ENCODE measurements around the gene LRRC15. TPM values are rescaled to one million over a fixed set of nuclear protein-coding genes. Genes with fewer than 3 reads are reported as not detected.

The LRRC15 gene
- polyA plus RNA-seq, 3 donors = not detected

- Histone ChIP-seq H3K36me3 (replicated peaks in 1 of 2; ENCODE audit: control insufficient read depth in 1 of 2, insufficient read depth in 2 of 2, low read length in 2 of 2) (no peaks in the 10 kb centered on the region), H3K4me3 (replicated peaks in 1 of 3; ENCODE audit: low read depth in 2 of 3, low read length in 3 of 3) (no peak overlapping the region), H3K9me3 (replicated peaks in 1 of 2; ENCODE audit: control insufficient read depth in 1 of 2, insufficient read depth in 1 of 2, low read length in 2 of 2) (no peaks in the 10 kb centered on the region), H2AFZ (ENCODE audit: insufficient read depth, low read depth, low read length, poor library complexity, severe bottlenecking) (no peak overlapping the region), H3K9ac (ENCODE audit: insufficient read depth, low read length, poor library complexity, severe bottlenecking) (no peak overlapping the region), H3K4me2 (replicated peaks; ENCODE audit: extremely low read depth, low read length, poor library complexity, severe bottlenecking) (no peak overlapping the region), H3K4me1 (ENCODE audit: control insufficient read depth in 1 of 2, insufficient read depth in 2 of 2, low read length in 2 of 2) (no peaks in the 10 kb centered on the region), H3K27ac (ENCODE audit: low read depth in 1 of 2, low read length in 2 of 2) (no peak overlapping the region), H4K20me1 (ENCODE audit: insufficient read depth, low read length) (no peaks in the 10 kb centered on the region), H3K79me2 (ENCODE audit: insufficient read depth, low read length) (no peaks in the 10 kb centered on the region), H3K27me3 (ENCODE audit: control insufficient read depth in 2 of 2, insufficient read depth in 2 of 2, low read length in 2 of 2) (no peaks in the 10 kb centered on the region)
- H3K4me3 Mint-ChIP-seq = no peak overlapping the region
- no peaks in the 10 kb centered on the region for H3K9me3 Mint-ChIP-seq
- intact Hi-C loops (cut with micrococcal nuclease) = no loop called here
- peaks cover 1 to 3% (median 2%) of the 10 kb centered on the region in 3 donors for H3K27me3 Mint-ChIP-seq (ENCODE audit: low read depth in 3 of 3)
- no peak overlapping the region for H3K27ac Mint-ChIP-seq
- H3K4me1 Mint-ChIP-seq = no peaks in the 10 kb centered on the region
- no peak for DNase-seq
- TF ChIP-seq, protein P1, sequence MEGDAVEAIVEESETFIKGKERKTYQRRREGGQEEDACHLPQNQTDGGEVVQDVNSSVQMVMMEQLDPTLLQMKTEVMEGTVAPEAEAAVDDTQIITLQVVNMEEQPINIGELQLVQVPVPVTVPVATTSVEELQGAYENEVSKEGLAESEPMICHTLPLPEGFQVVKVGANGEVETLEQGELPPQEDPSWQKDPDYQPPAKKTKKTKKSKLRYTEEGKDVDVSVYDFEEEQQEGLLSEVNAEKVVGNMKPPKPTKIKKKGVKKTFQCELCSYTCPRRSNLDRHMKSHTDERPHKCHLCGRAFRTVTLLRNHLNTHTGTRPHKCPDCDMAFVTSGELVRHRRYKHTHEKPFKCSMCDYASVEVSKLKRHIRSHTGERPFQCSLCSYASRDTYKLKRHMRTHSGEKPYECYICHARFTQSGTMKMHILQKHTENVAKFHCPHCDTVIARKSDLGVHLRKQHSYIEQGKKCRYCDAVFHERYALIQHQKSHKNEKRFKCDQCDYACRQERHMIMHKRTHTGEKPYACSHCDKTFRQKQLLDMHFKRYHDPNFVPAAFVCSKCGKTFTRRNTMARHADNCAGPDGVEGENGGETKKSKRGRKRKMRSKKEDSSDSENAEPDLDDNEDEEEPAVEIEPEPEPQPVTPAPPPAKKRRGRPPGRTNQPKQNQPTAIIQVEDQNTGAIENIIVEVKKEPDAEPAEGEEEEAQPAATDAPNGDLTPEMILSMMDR (IDR thresholded peaks at IDR 0.05) = no peak
- 96% methylated on average over 14 of the region's 14 CpGs for whole genome bisulfite sequencing (ENCODE audit: insufficient coverage)
- H3K36me3 Mint-ChIP-seq = no peaks in the 10 kb centered on the region
Measured at GRCh38 chr3:194351952-194352536, 17.5 kb downstream of the LRRC15 start.

DNA sequence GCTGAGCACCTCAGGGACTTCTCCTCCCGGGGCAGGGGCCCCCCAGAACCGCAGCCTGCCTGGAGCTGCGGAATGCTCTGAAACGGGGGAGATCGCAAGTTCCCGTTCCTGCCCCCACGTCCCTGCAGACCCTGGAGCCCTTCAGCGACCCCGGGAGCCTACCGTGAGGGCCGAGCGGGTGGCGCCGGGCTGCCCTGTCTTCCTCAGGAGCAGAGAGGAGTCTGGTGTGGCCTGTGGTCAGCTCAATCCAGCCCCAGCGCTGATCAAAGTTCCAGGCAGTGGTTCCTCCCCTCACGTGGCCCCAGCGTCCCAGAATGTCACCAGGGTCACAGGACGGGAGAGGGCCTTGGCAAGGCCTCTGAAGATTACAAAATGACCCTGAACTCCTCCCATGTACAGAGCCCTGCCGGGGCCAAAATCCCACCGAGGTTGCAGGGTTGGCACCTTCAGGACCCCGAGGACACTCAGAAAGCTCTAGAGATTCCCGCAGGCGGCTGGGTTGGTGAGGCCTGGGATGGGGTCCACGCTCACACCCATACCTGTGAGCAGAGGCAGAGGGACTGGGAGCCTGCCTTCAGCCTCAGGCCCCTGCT lies 18.4 kb downstream of the LRRC15 start, which contains the start of gene CPN2:
Gene CPN2 (minus strand): TSS at position 249 of the 593 bp plus-strand sequence. CDS start 8,626 bp downstream, outside the sequence.
- Histone ChIP-seq H3K36me3 (replicated peaks in 1 of 2; ENCODE audit: control insufficient read depth in 1 of 2, insufficient read depth in 2 of 2, low read length in 2 of 2) (no peaks in the 10 kb centered on the region), H4K20me1 (ENCODE audit: insufficient read depth, low read length) (no peaks in the 10 kb centered on the region), H3K9ac (ENCODE audit: insufficient read depth, low read length, poor library complexity, severe bottlenecking) (no peak within 1 kb of the TSS), H2AFZ (ENCODE audit: insufficient read depth, low read depth, low read length, poor library complexity, severe bottlenecking) (no peak within 1 kb of the TSS), H3K4me3 (replicated peaks in 1 of 3; ENCODE audit: low read depth in 2 of 3, low read length in 3 of 3) (no peak within 1 kb of the TSS), H3K27me3 (ENCODE audit: control insufficient read depth in 2 of 2, insufficient read depth in 2 of 2, low read length in 2 of 2) (no peaks in the 10 kb centered on the region), H3K4me1 (ENCODE audit: control insufficient read depth in 1 of 2, insufficient read depth in 2 of 2, low read length in 2 of 2) (no peaks in the 10 kb centered on the region), H3K4me2 (replicated peaks; ENCODE audit: extremely low read depth, low read length, poor library complexity, severe bottlenecking) (no peak within 1 kb of the TSS), H3K27ac (ENCODE audit: low read depth in 1 of 2, low read length in 2 of 2) (no peak within 1 kb of the TSS), H3K9me3 (replicated peaks in 1 of 2; ENCODE audit: control insufficient read depth in 1 of 2, insufficient read depth in 1 of 2, low read length in 2 of 2) (no peaks in the 10 kb centered on the region), H3K79me2 (ENCODE audit: insufficient read depth, low read length) (no peaks in the 10 kb centered on the region)
- H3K36me3 Mint-ChIP-seq = no peaks in the 10 kb centered on the region
- TF ChIP-seq, protein P1 (IDR thresholded peaks at IDR 0.05) = no peak
- H3K4me3 Mint-ChIP-seq = no peak within 1 kb of the TSS
- peak within 1 kb of the TSS in 1 of 7 donors; percentile 49 for H3K27ac Mint-ChIP-seq
- no peaks in the 10 kb centered on the region for H3K9me3 Mint-ChIP-seq
- H3K27me3 Mint-ChIP-seq (ENCODE audit: low read depth in 3 of 3) = peaks cover 0 to 3% (median 2%) of the 10 kb centered on the region in 3 donors
- intact Hi-C loops (cut with micrococcal nuclease) = no loop called here
- 97% methylated on average over 17 of the region's 24 CpGs for WGBS (ENCODE audit: insufficient coverage)
- H3K4me1 Mint-ChIP-seq = no peaks in the 10 kb centered on the region
- DNase-seq = no peak

Data from CD14-positive monocyte (primary cell).